ENCODE results near the gene FCF1. TPM values are rescaled to one million over a fixed set of nuclear protein-coding genes. Genes with fewer than 3 reads are reported as not detected.

The FCF1 gene
- total and polyA plus RNA-seq, 2 experiments from 2014 or later: 30.3 to 58.7 TPM

GRCh38 chr14:74723134-74723533 is 10.2 kb downstream of the FCF1 start (continued):
- no peak for TF ChIP-seq REST (IDR thresholded peaks at IDR 0.05; ENCODE audit: unreplicated experiment)

- Histone ChIP-seq H3F3A (replicated peaks; ENCODE audit: low read depth) (no peaks in the 10 kb centered on the region), H3K4me1 (ENCODE audit: insufficient read depth) (no peaks in the 10 kb centered on the region)
- TF ChIP-seq STAT1 (IDR thresholded peaks at IDR 0.05; ENCODE audit: unreplicated experiment) (no peak), POLR2AphosphoS5 (IDR thresholded peaks at IDR 0.05; ENCODE audit: low read depth) (no peak), ETS1 (IDR thresholded peaks at IDR 0.05) (no peak), ZNF462 (CRISPR knock-in tag; IDR thresholded peaks at IDR 0.05) (no peak), ZNF114 (CRISPR knock-in tag; IDR thresholded peaks at IDR 0.05) (no peak), EZH2phosphoT487 (IDR thresholded peaks at IDR 0.05; ENCODE audit: unreplicated experiment) (no peak), REST (IDR thresholded peaks at IDR 0.05; ENCODE audit: unreplicated experiment) (no peak), JUNB (IDR thresholded peaks at IDR 0.05; ENCODE audit: unreplicated experiment) (no peak), ZNF331 (CRISPR knock-in tag; IDR thresholded peaks at IDR 0.05; ENCODE audit: low read depth) (no peak)
These were observed 19.4 kb downstream of the FCF1 start for GRCh38 chr14:74732387-74732786.

More at GRCh38 chr14:74732387-74732786, 19.4 kb downstream of the FCF1 start:
- ATAC-seq (no peak), DNase-seq (ENCODE audit: low spot score) (no peak)
- no peaks in the 10 kb centered on the region for H3K27me3 Mint-ChIP-seq (ENCODE audit: insufficient read depth, low read depth, poor library complexity)
- H3K4me3 Mint-ChIP-seq: no peak overlapping the region
- H3K36me3 ChIP-seq (ENCODE audit: insufficient read depth): peaks cover 13% of the 10 kb centered on the region; the same call in 1 of the 2 replicates
- H3K27ac Mint-ChIP-seq: no peak overlapping the region
- no peak overlapping the region for H3K4me3 ChIP-seq
- no peaks in the 10 kb centered on the region for H3K9me3 Mint-ChIP-seq
- H3K4me1 Mint-ChIP-seq: no peaks in the 10 kb centered on the region
- no peaks in the 10 kb centered on the region for H3K27me3 ChIP-seq (ENCODE audit: insufficient read depth)
- H3K36me3 Mint-ChIP-seq (ENCODE audit: low read depth): peaks cover 36% of the 10 kb centered on the region
- no peak overlapping the region for H3K27ac ChIP-seq (ENCODE audit: low read depth)
- H4K20me1 ChIP-seq (replicated peaks; ENCODE audit: insufficient read depth): peaks cover 6% of the 10 kb centered on the region; the same call in 1 of the 2 replicates
- no peak overlapping the region for H2AFZ ChIP-seq
- H3K4me2 ChIP-seq: no peak overlapping the region
- peaks cover 4% of the 10 kb centered on the region; the same call in 1 of the 2 replicates for H3K79me2 ChIP-seq (replicated peaks; ENCODE audit: insufficient read depth)
- H3K9me2 ChIP-seq (ENCODE audit: insufficient read depth): no peaks in the 10 kb centered on the region
